ENCODE data around the gene FNIP1. TPM values are rescaled to one million over a fixed set of nuclear protein-coding genes. Genes with fewer than 3 reads are reported as not detected.

FNIP1 gene
- total RNA-seq, 1 experiment from 2014 or later = 16.4 TPM

GRCh38 chr5:131684051-131684450 lies 112.8 kb downstream of the FNIP1 start:
- H3K9ac ChIP-seq (ENCODE audit: low read length) = no peak overlapping the region
- H3K79me2 ChIP-seq (ENCODE audit: insufficient read depth, low read length) = no peaks in the 10 kb centered on the region
- H3K27ac ChIP-seq (ENCODE audit: low read depth, low read length) = no peak overlapping the region
- H3K9me2 ChIP-seq (ENCODE audit: insufficient read depth) = no peaks in the 10 kb centered on the region
- ChIA-PET RAD21 (ENCODE audit: low non-redundant PET in 1 of 2, low total read pairs in 2 of 2, uncharacterized antibody in 2 of 2, unreplicated experiment in 2 of 2) (no interaction called here), POLR2A (no interaction called here), CTCF (no interaction called here)
- H3K36me3 ChIP-seq (ENCODE audit: control insufficient read depth in 1 of 2, insufficient read depth in 2 of 2, low read length in 2 of 2) = no peaks in the 10 kb centered on the region
- TF ChIP-seq RAD21 (IDR thresholded peaks at IDR 0.05; ENCODE audit: low read depth) = no peak
- TF ChIP-seq CEBPB (IDR thresholded peaks at IDR 0.05; ENCODE audit: low read depth) = no peak
- TF ChIP-seq YY1 (IDR thresholded peaks at IDR 0.05; ENCODE audit: extremely low read depth, insufficient replicate concordance, low read depth, low read length) = no peak
- no peak for TF ChIP-seq EZH2 (IDR thresholded peaks at IDR 0.05)
- no peak for TF ChIP-seq SRF (IDR thresholded peaks at IDR 0.05; ENCODE audit: low read depth)
- no peak for TF ChIP-seq JUND (IDR thresholded peaks at IDR 0.05)
- no peak for TF ChIP-seq POLR2AphosphoS5 (IDR thresholded peaks at IDR 0.05; ENCODE audit: low read depth, low read length)
- TF ChIP-seq CBX3 (IDR thresholded peaks at IDR 0.05; ENCODE audit: low read depth) = no peak
- TF ChIP-seq POLR2A (IDR thresholded peaks at IDR 0.05; ENCODE audit: borderline replicate concordance, extremely low read depth, insufficient read depth, insufficient read length) = no peak
- TF ChIP-seq SIN3A (IDR thresholded peaks at IDR 0.05; ENCODE audit: low read depth) = no peak
- no peak for TF ChIP-seq ELF1 (IDR thresholded peaks at IDR 0.05; ENCODE audit: borderline replicate concordance, low read depth)
- BruUV-seq (replicated peaks) = no TSS peak
- intact Hi-C loops (cut with micrococcal nuclease) = no loop called here
- H3K27me3 ChIP-seq (ENCODE audit: insufficient read depth, low read length) = no peaks in the 10 kb centered on the region
- DNase-seq (ENCODE audit: low read depth, low spot score) = no peak
- H4K20me1 ChIP-seq (ENCODE audit: insufficient read depth) = no peaks in the 10 kb centered on the region
- H3K4me1 ChIP-seq (ENCODE audit: control insufficient read depth in 1 of 2, insufficient read depth in 2 of 2, low read length in 2 of 2) = peaks cover 0 to 4% of the 10 kb centered on the region in 2 experiments; a peak in 1 of 4 replicates
- H3K4me2 ChIP-seq (ENCODE audit: low read length) = no peak overlapping the region
- no peak overlapping the region for H3K4me3 ChIP-seq (replicated peaks in 1 of 2; ENCODE audit: low read depth in 1 of 2, low read length in 2 of 2)
- no peaks in the 10 kb centered on the region for H3K9me3 ChIP-seq (ENCODE audit: control insufficient read depth in 1 of 2, insufficient read depth in 1 of 2, low read depth in 1 of 2, low read length in 2 of 2)
- no peak for ATAC-seq
- no peak overlapping the region for H2AFZ ChIP-seq (ENCODE audit: low read depth, low read length, poor library complexity, severe bottlenecking)

- DNase-seq (ENCODE audit: low read depth, low spot score) (no peak), ATAC-seq (no peak)
- no peaks in the 10 kb centered on the region for H3K79me2 ChIP-seq (ENCODE audit: insufficient read depth, low read length)
- BruUV-seq (replicated peaks) = no TSS peak
- H3K9me2 ChIP-seq (ENCODE audit: insufficient read depth) = no peaks in the 10 kb centered on the region
- H3K27me3 ChIP-seq (ENCODE audit: insufficient read depth, low read length) = no peaks in the 10 kb centered on the region
- no peak overlapping the region for H3K9ac ChIP-seq (ENCODE audit: low read length)
- no peak overlapping the region for H2AFZ ChIP-seq (ENCODE audit: low read depth, low read length, poor library complexity, severe bottlenecking)
- no peaks in the 10 kb centered on the region for H3K9me3 ChIP-seq (ENCODE audit: control insufficient read depth in 1 of 2, insufficient read depth in 1 of 2, low read depth in 1 of 2, low read length in 2 of 2)
- ChIA-PET RAD21 (ENCODE audit: low non-redundant PET in 1 of 2, low total read pairs in 2 of 2, uncharacterized antibody in 2 of 2, unreplicated experiment in 2 of 2) (no interaction called here), CTCF (no interaction called here), POLR2A (no interaction called here)
- H3K27ac ChIP-seq (ENCODE audit: low read depth, low read length) = no peak overlapping the region
- intact Hi-C loops (cut with micrococcal nuclease) = no loop called here
- peaks cover 0 to 4% of the 10 kb centered on the region in 2 experiments; a peak in 1 of 4 replicates for H3K4me1 ChIP-seq (ENCODE audit: control insufficient read depth in 1 of 2, insufficient read depth in 2 of 2, low read length in 2 of 2)
- no peaks in the 10 kb centered on the region for H4K20me1 ChIP-seq (ENCODE audit: insufficient read depth)
- H3K4me3 ChIP-seq (replicated peaks in 1 of 2; ENCODE audit: low read depth in 1 of 2, low read length in 2 of 2) = no peak overlapping the region
- no peaks in the 10 kb centered on the region for H3K36me3 ChIP-seq (ENCODE audit: control insufficient read depth in 1 of 2, insufficient read depth in 2 of 2, low read length in 2 of 2)
- H3K4me2 ChIP-seq (ENCODE audit: low read length) = no peak overlapping the region
- no peak for TF ChIP-seq YY1 (IDR thresholded peaks at IDR 0.05; ENCODE audit: extremely low read depth, insufficient replicate concordance, low read depth, low read length)
- no peak for TF ChIP-seq JUND (IDR thresholded peaks at IDR 0.05)
- no peak for TF ChIP-seq ZNF274 (IDR thresholded peaks at IDR 0.05; ENCODE audit: low read depth, low read length)
- no peak for TF ChIP-seq CTCF (IDR thresholded peaks at IDR 0.05 in 2 of 3, conservative IDR thresholded peaks at IDR 0.05 in 1 of 3; ENCODE audit: borderline replicate concordance in 1 of 3, insufficient read depth in 1 of 3, low read depth in 2 of 3, low read length in 2 of 3)
- TF ChIP-seq POLR2AphosphoS5 (IDR thresholded peaks at IDR 0.05; ENCODE audit: low read depth, low read length) = no peak
- TF ChIP-seq CBX3 (IDR thresholded peaks at IDR 0.05; ENCODE audit: low read depth) = no peak
- TF ChIP-seq REST (IDR thresholded peaks at IDR 0.05; ENCODE audit: low read depth) = no peak
- no peak for TF ChIP-seq ELF1 (IDR thresholded peaks at IDR 0.05; ENCODE audit: borderline replicate concordance, low read depth)
- TF ChIP-seq EZH2phosphoT487 (IDR thresholded peaks at IDR 0.05; ENCODE audit: borderline replicate concordance) = no peak
Measured at GRCh38 chr5:131682826-131683225, 114.0 kb downstream of the FNIP1 start.

Data from HCT116 (cell line).